WI38 (cell line): ENCODE data around the gene LPO.

Experiments
- H3K4me3 ChIP-seq: 2 replicates; pipeline ENCODE4 v1.5.1; 2011; ENCODE audit warnings: low read depth, mild to moderate bottlenecking, control low read depth, low read length
- TF ChIP-seq, protein P1 (sequence below): IDR thresholded peaks from 2 replicates; pipeline ENCODE4 v1.5.1; 2012; ENCODE audit warnings: low read depth, mild to moderate bottlenecking, control low read depth, low read length

Gene LPO

DNA sequence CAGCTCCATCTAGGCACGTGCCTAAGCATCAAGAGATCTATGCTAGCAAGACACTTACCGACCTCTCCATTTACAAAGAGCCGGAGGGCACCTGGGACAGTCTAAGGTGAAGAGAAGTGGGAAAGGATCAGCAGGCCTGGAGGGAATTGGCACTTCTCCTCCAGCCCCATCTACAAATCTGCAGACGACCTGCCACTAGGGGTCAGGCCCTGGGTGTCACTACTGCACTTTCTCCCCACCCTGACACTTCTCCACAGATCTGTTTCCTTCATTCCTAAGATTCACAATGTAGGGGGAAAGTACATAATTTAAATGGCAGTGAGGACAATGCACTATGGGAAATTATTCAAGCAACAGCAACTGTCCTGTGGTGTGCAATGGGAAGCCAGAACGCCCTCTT lies 27.5 kb upstream of the LPO start:
- TF ChIP-seq, protein P1, sequence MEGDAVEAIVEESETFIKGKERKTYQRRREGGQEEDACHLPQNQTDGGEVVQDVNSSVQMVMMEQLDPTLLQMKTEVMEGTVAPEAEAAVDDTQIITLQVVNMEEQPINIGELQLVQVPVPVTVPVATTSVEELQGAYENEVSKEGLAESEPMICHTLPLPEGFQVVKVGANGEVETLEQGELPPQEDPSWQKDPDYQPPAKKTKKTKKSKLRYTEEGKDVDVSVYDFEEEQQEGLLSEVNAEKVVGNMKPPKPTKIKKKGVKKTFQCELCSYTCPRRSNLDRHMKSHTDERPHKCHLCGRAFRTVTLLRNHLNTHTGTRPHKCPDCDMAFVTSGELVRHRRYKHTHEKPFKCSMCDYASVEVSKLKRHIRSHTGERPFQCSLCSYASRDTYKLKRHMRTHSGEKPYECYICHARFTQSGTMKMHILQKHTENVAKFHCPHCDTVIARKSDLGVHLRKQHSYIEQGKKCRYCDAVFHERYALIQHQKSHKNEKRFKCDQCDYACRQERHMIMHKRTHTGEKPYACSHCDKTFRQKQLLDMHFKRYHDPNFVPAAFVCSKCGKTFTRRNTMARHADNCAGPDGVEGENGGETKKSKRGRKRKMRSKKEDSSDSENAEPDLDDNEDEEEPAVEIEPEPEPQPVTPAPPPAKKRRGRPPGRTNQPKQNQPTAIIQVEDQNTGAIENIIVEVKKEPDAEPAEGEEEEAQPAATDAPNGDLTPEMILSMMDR, result no peak

DNA sequence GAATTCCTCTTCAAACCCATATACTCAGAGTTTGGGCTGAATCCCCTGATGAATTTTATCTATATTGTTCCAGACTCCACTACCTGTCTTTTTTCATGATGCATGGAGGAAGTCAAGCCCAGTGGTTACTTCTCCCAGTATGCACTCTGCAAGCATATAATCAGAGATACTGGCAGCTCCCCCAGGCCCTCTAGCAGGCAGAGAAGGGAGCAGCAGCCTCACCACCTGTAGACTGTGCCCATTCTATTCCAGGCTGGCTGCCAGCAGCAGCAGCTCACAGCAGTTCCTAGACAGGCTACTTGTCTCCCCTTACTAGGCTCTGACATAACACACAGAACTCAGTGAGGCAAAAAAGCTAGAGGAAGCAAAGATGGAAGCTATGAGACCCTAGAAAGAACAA lies 22.7 kb upstream of the LPO start:
- TF ChIP-seq, protein P1, result no peak
- no peak overlapping the region for H3K4me3 ChIP-seq

More for the DNA sequence above, 27.5 kb upstream of the LPO start:
- H3K4me3 ChIP-seq, result no peak overlapping the region

GRCh38 chr17:58217766-58218165 lies 20.6 kb upstream of the LPO start:
- TF ChIP-seq, protein P1, result no peak
- no peak overlapping the region for H3K4me3 ChIP-seq

GRCh38 chr17:58219007-58219788 lies 19.2 kb upstream of the LPO start, which contains the start of gene MKS1:
Gene MKS1 (minus strand): TSS chr17:58219255. CDS start chr17:58219230, 25 bp downstream.
- peak within 1 kb of the TSS; percentile 77 for H3K4me3 ChIP-seq
- TF ChIP-seq, protein P1, result peak; percentile 53

DNA sequence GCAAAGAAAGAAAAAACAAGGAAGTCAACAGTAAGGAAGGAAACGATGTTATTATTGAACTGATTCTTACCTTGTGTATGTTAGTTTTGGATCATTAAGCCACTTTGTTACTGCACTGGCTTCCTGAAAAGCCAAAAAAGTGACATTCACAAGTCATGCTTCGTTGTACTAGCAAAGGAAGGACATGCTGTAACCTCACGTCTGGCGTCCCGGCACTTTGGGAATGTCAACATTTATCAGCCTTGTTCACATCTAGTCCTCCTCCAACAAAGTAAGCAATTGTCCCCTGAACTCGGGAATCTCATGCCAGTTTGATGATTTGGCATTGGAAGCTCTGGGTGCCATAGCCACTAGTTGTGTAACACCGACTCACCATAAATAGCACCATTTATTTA lies 18.6 kb upstream of the LPO start:
- TF ChIP-seq, protein P1, result no peak
- H3K4me3 ChIP-seq, result no peak overlapping the region; the same call in 1 of the 2 replicates

GRCh38 chr17:58224315-58224714 lies 14.1 kb upstream of the LPO start:
- H3K4me3 ChIP-seq, result no peak overlapping the region
- TF ChIP-seq, protein P1, result no peak

DNA sequence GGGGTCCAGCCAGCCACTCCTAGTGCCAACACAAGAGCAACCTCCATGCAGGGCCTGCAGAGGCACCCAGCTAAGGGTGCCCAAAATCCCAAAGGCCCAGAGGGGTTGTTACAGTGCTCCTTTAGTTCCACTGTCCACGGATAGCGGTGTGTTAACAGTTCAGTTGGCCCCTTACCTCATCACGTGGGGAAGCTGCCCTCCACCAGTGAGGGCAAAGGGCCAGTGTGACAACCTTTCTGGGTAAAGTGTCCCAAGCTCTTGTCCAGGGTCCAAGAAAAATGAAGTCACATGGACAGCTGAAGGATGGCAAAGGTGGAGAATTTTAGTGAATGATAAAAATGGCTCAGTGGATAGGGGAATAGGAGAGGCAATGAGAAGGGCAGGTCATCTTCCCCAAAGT lies 10.7 kb upstream of the LPO start:
- TF ChIP-seq, protein P1, result no peak
- H3K4me3 ChIP-seq, result no peak overlapping the region
